ENCODE data around the gene EGFL8. TPM values are rescaled to one million over a fixed set of nuclear protein-coding genes. Genes with fewer than 3 reads are reported as not detected.

EGFL8 gene
- 100 to 1,000 TPM; 108 to 388 (median 270) TPM for total RNA-seq

- H3K27ac ChIP-seq: peak within 1 kb of the TSS; percentile 61 to 88 (median 70)
- H3K9me3 ChIP-seq: no peaks in the 10 kb centered on the region
- H3K27me3 ChIP-seq: no peaks in the 10 kb centered on the region
- peaks cover 0 to 60% (median 18%) of the 10 kb centered on the region in 4 donors for H3K4me1 ChIP-seq
- TF ChIP-seq CTCF (IDR thresholded peaks at IDR 0.05) (no peak), POLR2A (IDR thresholded peaks at IDR 0.05) (no peak), EP300 (IDR thresholded peaks at IDR 0.05) (no peak)
- peak within 1 kb of the TSS in 1 of 4 donors; percentile 36 for H3K4me3 ChIP-seq
- peaks cover 0 to 94% (median 3%) of the 10 kb centered on the region in 3 donors for H3K36me3 ChIP-seq
- no peak for DNase-seq (ENCODE audit: low spot score in 2 of 2)
Measured at GRCh38 chr6:32164295-32164694, at the start of gene EGFL8. Gene EGFL8, plus strand, starts transcription at chr6:32164595. Its CDS starts 1,571 bp downstream, at chr6:32166166.

GRCh38 chr6:32114796-32115195, 49.6 kb upstream of the EGFL8 start:
- TF ChIP-seq EP300 (IDR thresholded peaks at IDR 0.05): no peak
- no peak for TF ChIP-seq POLR2A (IDR thresholded peaks at IDR 0.05)
- no peak for TF ChIP-seq CTCF (IDR thresholded peaks at IDR 0.05)
- peaks cover 0 to 70% (median 56%) of the 10 kb centered on the region in 4 donors for H3K4me1 ChIP-seq
- H3K4me3 ChIP-seq: no peak overlapping the region
- H3K9me3 ChIP-seq: no peaks in the 10 kb centered on the region
- 70 to 71% methylated on average over 8 of the region's 8 CpGs for WGBS, 2 donors
- DNase-seq (ENCODE audit: low spot score in 2 of 2): no peak
- peaks cover 0 to 47% (median 11%) of the 10 kb centered on the region in 3 donors for H3K36me3 ChIP-seq
- H3K27me3 ChIP-seq: no peaks in the 10 kb centered on the region
- peak overlapping the region in 3 of 4 donors; percentile 44 to 93 (median 91) for H3K27ac ChIP-seq

GRCh38 chr6:32115623-32116022, 48.8 kb upstream of the EGFL8 start:
- H3K4me1 ChIP-seq: peaks cover 0 to 64% (median 52%) of the 10 kb centered on the region in 4 donors
- no peaks in the 10 kb centered on the region for H3K27me3 ChIP-seq
- peaks cover under 1 to 56% (median 14%) of the 10 kb centered on the region in 3 donors for H3K36me3 ChIP-seq
- H3K27ac ChIP-seq: peak overlapping the region in 1 of 4 donors; percentile 91
- no peak overlapping the region for H3K4me3 ChIP-seq
- WGBS, 2 donors: 69 to 79% methylated on average over 6 of the region's 6 CpGs
- TF ChIP-seq POLR2A (IDR thresholded peaks at IDR 0.05) (no peak), EP300 (IDR thresholded peaks at IDR 0.05) (no peak), CTCF (IDR thresholded peaks at IDR 0.05) (no peak)
- no peaks in the 10 kb centered on the region for H3K9me3 ChIP-seq
- DNase-seq (ENCODE audit: low spot score in 2 of 2): no peak

GRCh38 chr6:32116674-32117073, 47.7 kb upstream of the EGFL8 start:
- TF ChIP-seq CTCF (IDR thresholded peaks at IDR 0.05) (peak in 4 of 5 experiments; percentile 7 to 29 (median 28)), EP300 (IDR thresholded peaks at IDR 0.05) (no peak)
- Histone ChIP-seq H3K4me1 (peaks cover 0 to 54% (median 41%) of the 10 kb centered on the region in 4 donors), H3K9me3 (no peaks in the 10 kb centered on the region), H3K27ac (peak overlapping the region in 1 of 4 donors; percentile 91), H3K36me3 (peaks cover 6 to 66% (median 24%) of the 10 kb centered on the region in 3 donors), H3K4me3 (no peak overlapping the region), H3K27me3 (no peaks in the 10 kb centered on the region)
- no peak for DNase-seq (ENCODE audit: low spot score in 2 of 2)
- 75 to 76% methylated on average over 7 of the region's 7 CpGs for WGBS, 2 donors

- 78 to 85% methylated on average over 8 to 9 of the region's 9 CpGs for WGBS, 2 donors
- TF ChIP-seq EP300 (IDR thresholded peaks at IDR 0.05) (no peak), CTCF (IDR thresholded peaks at IDR 0.05) (no peak), POLR2A (IDR thresholded peaks at IDR 0.05) (no peak)
- peaks cover 0 to 46% (median 33%) of the 10 kb centered on the region in 4 donors for H3K4me1 ChIP-seq
- no peaks in the 10 kb centered on the region for H3K9me3 ChIP-seq
- H3K36me3 ChIP-seq: peaks cover 6 to 74% (median 24%) of the 10 kb centered on the region in 3 donors
- H3K27me3 ChIP-seq: no peaks in the 10 kb centered on the region
- H3K4me3 ChIP-seq: no peak overlapping the region
- DNase-seq (ENCODE audit: low spot score in 2 of 2): no peak
- peak overlapping the region in 1 of 4 donors; percentile 78 for H3K27ac ChIP-seq
Measured at GRCh38 chr6:32117461-32117860, 46.9 kb upstream of the EGFL8 start.

All from tibial nerve (tissue), 4 donors.